ENCODE results near the gene MARCO. TPM values are rescaled to one million over a fixed set of nuclear protein-coding genes. Genes with fewer than 3 reads are reported as not detected.

MARCO gene
- polyA plus RNA-seq, 1 donor from 2014 or later: not detected

DNA sequence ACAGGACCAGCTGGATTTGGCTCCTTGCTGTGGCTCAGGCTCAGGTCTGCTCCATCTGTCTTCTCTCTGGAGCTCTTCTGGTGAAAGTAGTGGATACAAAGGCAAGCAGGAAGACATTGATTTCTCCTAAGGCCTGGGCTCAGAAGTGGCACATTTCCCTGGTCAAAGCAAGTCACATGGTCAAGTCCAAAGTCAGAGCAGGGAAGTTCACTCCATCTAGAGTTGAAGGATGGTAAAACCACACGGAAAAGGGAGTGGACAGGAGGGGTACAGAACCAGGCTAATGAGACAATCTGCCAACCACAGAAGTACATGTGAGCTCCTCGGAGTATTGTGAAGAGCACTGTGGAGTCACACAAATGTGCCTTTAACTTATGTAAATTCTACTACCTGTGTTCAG is 66.1 kb downstream of the MARCO start:
- Histone ChIP-seq H3K27ac (ENCODE audit: low read length) (no peak overlapping the region), H3K9ac (ENCODE audit: low read length) (no peak overlapping the region), H3K79me2 (replicated peaks; ENCODE audit: insufficient read depth, low read length) (no peaks in the 10 kb centered on the region), H3K36me3 (ENCODE audit: insufficient read depth, low read length) (no peaks in the 10 kb centered on the region), H4K20me1 (ENCODE audit: insufficient read depth) (no peaks in the 10 kb centered on the region), H2AFZ (ENCODE audit: low read depth, low read length) (no peak overlapping the region), H3K9me2 (ENCODE audit: insufficient read depth, low read length) (no peaks in the 10 kb centered on the region), H3F3A (ENCODE audit: insufficient read depth, low read length, poor library complexity, severe bottlenecking) (no peaks in the 10 kb centered on the region), H3K9me3 (ENCODE audit: low read length) (no peaks in the 10 kb centered on the region), H3K27me3 (ENCODE audit: insufficient read depth, low read depth, low read length) (peaks cover 22% of the 10 kb centered on the region), H3K4me2 (ENCODE audit: low read length) (no peak overlapping the region), H3K4me3 (ENCODE audit: low read length) (no peak overlapping the region)
- no peak for TF ChIP-seq TAF1 (IDR thresholded peaks at IDR 0.05; ENCODE audit: low read depth)
- TF ChIP-seq, protein P1, sequence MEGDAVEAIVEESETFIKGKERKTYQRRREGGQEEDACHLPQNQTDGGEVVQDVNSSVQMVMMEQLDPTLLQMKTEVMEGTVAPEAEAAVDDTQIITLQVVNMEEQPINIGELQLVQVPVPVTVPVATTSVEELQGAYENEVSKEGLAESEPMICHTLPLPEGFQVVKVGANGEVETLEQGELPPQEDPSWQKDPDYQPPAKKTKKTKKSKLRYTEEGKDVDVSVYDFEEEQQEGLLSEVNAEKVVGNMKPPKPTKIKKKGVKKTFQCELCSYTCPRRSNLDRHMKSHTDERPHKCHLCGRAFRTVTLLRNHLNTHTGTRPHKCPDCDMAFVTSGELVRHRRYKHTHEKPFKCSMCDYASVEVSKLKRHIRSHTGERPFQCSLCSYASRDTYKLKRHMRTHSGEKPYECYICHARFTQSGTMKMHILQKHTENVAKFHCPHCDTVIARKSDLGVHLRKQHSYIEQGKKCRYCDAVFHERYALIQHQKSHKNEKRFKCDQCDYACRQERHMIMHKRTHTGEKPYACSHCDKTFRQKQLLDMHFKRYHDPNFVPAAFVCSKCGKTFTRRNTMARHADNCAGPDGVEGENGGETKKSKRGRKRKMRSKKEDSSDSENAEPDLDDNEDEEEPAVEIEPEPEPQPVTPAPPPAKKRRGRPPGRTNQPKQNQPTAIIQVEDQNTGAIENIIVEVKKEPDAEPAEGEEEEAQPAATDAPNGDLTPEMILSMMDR (IDR thresholded peaks at IDR 0.05; ENCODE audit: poor library complexity, severe bottlenecking): no peak
- TF ChIP-seq MXI1 (conservative IDR thresholded peaks at IDR 0.05; ENCODE audit: poor library complexity, severe bottlenecking): no peak
- no peak for TF ChIP-seq REST (IDR thresholded peaks at IDR 0.05; ENCODE audit: borderline replicate concordance)
- no peak for TF ChIP-seq POLR2AphosphoS5 (IDR thresholded peaks at IDR 0.05)
- TF ChIP-seq SMC3 (conservative IDR thresholded peaks at IDR 0.05; ENCODE audit: poor library complexity): no peak

DNA sequence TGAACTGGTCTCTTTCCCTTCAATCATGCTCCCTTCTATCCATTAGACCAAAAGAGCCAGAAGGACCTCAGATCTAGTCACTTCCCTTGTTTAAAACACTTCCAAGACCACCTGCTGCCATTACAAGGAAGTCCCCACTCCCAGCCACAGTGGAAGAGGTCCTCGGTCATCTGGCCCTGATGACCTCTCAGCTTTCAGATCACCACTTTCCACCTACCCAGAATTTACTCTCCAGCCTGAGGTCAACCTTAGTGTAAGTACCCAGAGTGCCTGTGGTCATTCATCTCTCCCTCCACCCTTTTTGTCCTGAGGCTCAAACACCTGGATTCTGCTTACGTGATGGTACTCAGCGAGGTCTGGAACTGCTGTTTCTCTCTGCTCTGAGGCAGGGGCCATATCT is 67.1 kb downstream of the MARCO start:
- no peaks in the 10 kb centered on the region for H3K79me2 ChIP-seq (replicated peaks; ENCODE audit: insufficient read depth, low read length)
- no peaks in the 10 kb centered on the region for H3K36me3 ChIP-seq (ENCODE audit: insufficient read depth, low read length)
- H3K9me3 ChIP-seq (ENCODE audit: low read length): no peaks in the 10 kb centered on the region
- no peak overlapping the region for H3K4me3 ChIP-seq (ENCODE audit: low read length)
- no peak overlapping the region for H2AFZ ChIP-seq (ENCODE audit: low read depth, low read length)
- H3K9ac ChIP-seq (ENCODE audit: low read length): no peak overlapping the region
- H3K27me3 ChIP-seq (ENCODE audit: insufficient read depth, low read depth, low read length): peaks cover 22% of the 10 kb centered on the region
- H3K9me2 ChIP-seq (ENCODE audit: insufficient read depth, low read length): no peaks in the 10 kb centered on the region
- H3K27ac ChIP-seq (ENCODE audit: low read length): no peak overlapping the region
- no peaks in the 10 kb centered on the region for H4K20me1 ChIP-seq (ENCODE audit: insufficient read depth)
- no peaks in the 10 kb centered on the region for H3F3A ChIP-seq (ENCODE audit: insufficient read depth, low read length, poor library complexity, severe bottlenecking)
- H3K4me2 ChIP-seq (ENCODE audit: low read length): no peak overlapping the region
- TF ChIP-seq REST (IDR thresholded peaks at IDR 0.05; ENCODE audit: borderline replicate concordance) (no peak), SMC3 (conservative IDR thresholded peaks at IDR 0.05; ENCODE audit: poor library complexity) (no peak), POLR2AphosphoS5 (IDR thresholded peaks at IDR 0.05) (no peak), TAF1 (IDR thresholded peaks at IDR 0.05; ENCODE audit: low read depth) (no peak), EP300 (conservative IDR thresholded peaks at IDR 0.05; ENCODE audit: poor library complexity, severe bottlenecking) (no peak), EZH2 (IDR thresholded peaks at IDR 0.05; ENCODE audit: borderline replicate concordance, insufficient read depth, low read length, poor library complexity, severe bottlenecking) (no peak)
- TF ChIP-seq, protein P1 (IDR thresholded peaks at IDR 0.05; ENCODE audit: poor library complexity, severe bottlenecking): no peak

All from neural cell (in vitro differentiated cells).